ENCODE measurements around the gene UBL7.

UBL7 gene

DNA sequence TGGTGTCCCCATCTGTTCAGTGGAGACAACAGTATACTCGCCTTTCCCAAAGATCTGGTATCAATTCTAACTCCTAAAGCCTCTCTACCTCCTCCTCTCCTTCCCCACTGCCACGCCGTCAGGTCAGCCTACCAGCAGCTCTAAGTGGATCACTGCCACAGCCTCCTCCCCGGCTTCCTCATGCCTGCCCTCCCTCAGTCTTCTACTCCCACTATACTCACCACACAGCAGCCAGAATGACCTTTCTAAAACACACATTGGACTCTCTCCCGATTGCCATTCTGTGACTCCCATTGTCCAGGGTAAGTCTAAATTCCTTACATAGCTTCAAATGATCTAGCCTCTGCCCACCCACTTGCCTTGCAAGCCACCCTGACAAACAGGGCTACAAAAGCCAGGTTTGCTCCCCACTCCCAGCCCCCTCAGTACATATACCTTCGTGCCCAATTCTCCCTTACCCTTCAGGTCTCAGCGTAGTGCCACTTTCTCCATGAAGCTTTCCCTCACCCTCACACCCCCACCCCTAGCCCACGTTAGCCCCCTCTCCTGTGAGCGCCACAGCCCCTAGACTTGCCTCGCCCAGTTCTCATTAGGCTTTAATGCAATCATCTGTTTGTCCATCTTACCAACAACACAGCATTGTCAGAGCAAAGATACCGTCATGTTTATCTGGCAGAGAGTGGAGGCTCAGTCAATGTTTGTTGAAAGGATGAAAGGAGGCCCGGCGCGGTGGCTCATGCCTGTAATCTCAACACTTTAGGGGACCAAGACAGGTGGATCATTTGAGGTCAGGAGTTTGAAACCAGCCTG, 17.7 kb downstream of the UBL7 start:
- no peak for DNase-seq (ENCODE audit: low read depth in 1 of 2, low spot score in 1 of 2)
- no peak overlapping the region for H3K4me3 ChIP-seq (replicated peaks; ENCODE audit: insufficient read depth, low read length)
- H3K27ac ChIP-seq (replicated peaks), result no peak overlapping the region
- H3K27me3 ChIP-seq (ENCODE audit: insufficient read depth, poor library complexity, severe bottlenecking), result no peaks in the 10 kb centered on the region
- TF ChIP-seq, protein P1, sequence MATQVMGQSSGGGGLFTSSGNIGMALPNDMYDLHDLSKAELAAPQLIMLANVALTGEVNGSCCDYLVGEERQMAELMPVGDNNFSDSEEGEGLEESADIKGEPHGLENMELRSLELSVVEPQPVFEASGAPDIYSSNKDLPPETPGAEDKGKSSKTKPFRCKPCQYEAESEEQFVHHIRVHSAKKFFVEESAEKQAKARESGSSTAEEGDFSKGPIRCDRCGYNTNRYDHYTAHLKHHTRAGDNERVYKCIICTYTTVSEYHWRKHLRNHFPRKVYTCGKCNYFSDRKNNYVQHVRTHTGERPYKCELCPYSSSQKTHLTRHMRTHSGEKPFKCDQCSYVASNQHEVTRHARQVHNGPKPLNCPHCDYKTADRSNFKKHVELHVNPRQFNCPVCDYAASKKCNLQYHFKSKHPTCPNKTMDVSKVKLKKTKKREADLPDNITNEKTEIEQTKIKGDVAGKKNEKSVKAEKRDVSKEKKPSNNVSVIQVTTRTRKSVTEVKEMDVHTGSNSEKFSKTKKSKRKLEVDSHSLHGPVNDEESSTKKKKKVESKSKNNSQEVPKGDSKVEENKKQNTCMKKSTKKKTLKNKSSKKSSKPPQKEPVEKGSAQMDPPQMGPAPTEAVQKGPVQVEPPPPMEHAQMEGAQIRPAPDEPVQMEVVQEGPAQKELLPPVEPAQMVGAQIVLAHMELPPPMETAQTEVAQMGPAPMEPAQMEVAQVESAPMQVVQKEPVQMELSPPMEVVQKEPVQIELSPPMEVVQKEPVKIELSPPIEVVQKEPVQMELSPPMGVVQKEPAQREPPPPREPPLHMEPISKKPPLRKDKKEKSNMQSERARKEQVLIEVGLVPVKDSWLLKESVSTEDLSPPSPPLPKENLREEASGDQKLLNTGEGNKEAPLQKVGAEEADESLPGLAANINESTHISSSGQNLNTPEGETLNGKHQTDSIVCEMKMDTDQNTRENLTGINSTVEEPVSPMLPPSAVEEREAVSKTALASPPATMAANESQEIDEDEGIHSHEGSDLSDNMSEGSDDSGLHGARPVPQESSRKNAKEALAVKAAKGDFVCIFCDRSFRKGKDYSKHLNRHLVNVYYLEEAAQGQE (IDR thresholded peaks at IDR 0.05; ENCODE audit: insufficient replicate concordance, low read depth), result no peak

DNA sequence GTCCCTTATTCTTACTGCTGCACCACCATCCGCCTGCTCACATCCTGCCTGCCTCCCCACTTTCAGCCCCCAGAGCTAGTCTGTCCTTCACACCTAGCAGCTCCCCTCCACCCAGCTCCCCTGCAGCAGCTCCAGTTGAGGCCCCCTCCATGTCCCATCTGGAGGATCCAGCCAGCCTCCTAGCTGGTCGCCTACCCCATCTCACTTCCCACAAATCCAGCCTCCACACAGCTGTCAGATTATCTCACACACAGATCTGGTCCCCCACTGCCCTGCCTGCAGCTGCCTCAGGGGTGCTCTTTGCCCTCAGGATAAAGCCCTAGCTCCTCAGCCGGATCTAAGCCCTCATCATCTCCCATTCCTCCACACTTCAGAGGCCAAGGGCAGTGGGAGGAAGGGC, 18.4 kb downstream of the UBL7 start:
- DNase-seq (ENCODE audit: low read depth in 1 of 2, low spot score in 1 of 2), result no peak
- TF ChIP-seq POLR2AphosphoS5 (IDR thresholded peaks at IDR 0.05; ENCODE audit: low read depth) (no peak), GABPA (IDR thresholded peaks at IDR 0.05; ENCODE audit: low read depth) (no peak), SPI1 (IDR thresholded peaks at IDR 0.05; ENCODE audit: borderline replicate concordance, low read depth) (no peak)
- TF ChIP-seq, protein P1 (IDR thresholded peaks at IDR 0.05; ENCODE audit: insufficient replicate concordance, low read depth), result no peak
- TF ChIP-seq, protein P2, sequence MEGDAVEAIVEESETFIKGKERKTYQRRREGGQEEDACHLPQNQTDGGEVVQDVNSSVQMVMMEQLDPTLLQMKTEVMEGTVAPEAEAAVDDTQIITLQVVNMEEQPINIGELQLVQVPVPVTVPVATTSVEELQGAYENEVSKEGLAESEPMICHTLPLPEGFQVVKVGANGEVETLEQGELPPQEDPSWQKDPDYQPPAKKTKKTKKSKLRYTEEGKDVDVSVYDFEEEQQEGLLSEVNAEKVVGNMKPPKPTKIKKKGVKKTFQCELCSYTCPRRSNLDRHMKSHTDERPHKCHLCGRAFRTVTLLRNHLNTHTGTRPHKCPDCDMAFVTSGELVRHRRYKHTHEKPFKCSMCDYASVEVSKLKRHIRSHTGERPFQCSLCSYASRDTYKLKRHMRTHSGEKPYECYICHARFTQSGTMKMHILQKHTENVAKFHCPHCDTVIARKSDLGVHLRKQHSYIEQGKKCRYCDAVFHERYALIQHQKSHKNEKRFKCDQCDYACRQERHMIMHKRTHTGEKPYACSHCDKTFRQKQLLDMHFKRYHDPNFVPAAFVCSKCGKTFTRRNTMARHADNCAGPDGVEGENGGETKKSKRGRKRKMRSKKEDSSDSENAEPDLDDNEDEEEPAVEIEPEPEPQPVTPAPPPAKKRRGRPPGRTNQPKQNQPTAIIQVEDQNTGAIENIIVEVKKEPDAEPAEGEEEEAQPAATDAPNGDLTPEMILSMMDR (IDR thresholded peaks at IDR 0.05; ENCODE audit: insufficient read depth, low read length), result no peak
- Histone ChIP-seq H3K27ac (replicated peaks) (no peak overlapping the region), H3K27me3 (ENCODE audit: insufficient read depth, poor library complexity, severe bottlenecking) (no peaks in the 10 kb centered on the region), H3K4me3 (replicated peaks; ENCODE audit: insufficient read depth, low read length) (no peak overlapping the region)

DNA sequence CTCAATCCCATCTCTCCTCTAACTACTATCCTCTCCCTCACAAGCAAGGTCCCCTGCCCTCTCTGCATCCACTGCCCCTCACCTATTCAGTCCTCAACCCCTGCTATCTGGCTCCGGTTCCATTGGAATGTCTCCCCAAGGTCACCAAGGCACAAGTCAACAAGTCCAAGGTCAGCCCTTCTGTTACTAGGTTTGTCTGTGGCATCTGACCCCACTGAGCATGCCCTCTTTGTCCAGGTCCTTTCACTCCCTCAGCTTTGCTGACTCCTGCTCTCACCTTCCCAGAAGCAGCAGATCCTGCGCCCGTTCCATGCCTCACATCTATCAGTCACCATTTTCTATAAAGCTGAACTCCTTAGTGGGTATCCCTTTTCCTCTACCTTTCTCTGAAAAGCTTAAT, 18.9 kb downstream of the UBL7 start:
- H3K27me3 ChIP-seq (ENCODE audit: insufficient read depth, poor library complexity, severe bottlenecking), result no peaks in the 10 kb centered on the region
- H3K4me3 ChIP-seq (replicated peaks; ENCODE audit: insufficient read depth, low read length), result no peak overlapping the region
- no peak for DNase-seq (ENCODE audit: low read depth in 1 of 2, low spot score in 1 of 2)
- no peak overlapping the region for H3K27ac ChIP-seq (replicated peaks)
- no peak for TF ChIP-seq POLR2AphosphoS5 (IDR thresholded peaks at IDR 0.05; ENCODE audit: low read depth)

DNA sequence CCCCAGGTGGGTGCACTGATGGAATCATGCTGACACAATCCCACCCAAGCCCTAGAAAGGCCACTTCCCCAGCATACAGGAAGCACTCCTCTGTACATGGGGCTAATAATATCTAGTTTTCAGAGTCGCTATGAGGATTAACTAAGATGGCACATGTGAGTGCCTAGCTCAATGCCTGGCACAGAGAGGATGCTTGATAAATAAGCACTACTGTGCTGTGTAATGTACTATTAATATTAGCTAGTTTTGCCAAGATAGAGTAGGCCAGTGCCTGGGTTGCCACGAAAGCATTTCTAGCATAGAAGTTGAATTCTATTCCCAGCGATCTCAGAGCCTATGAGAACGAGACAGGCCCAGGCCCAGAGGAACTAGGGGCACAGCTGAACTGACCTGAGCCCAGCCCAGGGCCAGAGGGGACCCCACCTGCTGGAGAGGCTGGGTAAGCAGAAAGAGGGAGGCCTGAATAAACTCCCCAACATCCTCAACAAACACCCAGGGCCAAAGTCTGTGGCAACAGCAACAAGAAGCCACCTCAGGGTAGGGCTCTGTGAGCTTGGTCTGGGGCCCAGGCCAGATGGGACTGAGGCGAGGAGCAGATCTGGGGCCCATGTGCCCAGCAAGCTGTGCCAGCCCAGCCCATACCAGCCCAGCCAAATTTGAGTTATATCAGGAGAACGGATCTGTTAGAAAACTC, 19.6 kb downstream of the UBL7 start:
- Histone ChIP-seq H3K27ac (replicated peaks) (no peak overlapping the region), H3K4me3 (replicated peaks; ENCODE audit: insufficient read depth, low read length) (no peak overlapping the region), H3K27me3 (ENCODE audit: insufficient read depth, poor library complexity, severe bottlenecking) (no peaks in the 10 kb centered on the region)
- TF ChIP-seq POLR2AphosphoS5 (IDR thresholded peaks at IDR 0.05; ENCODE audit: low read depth), result no peak
- TF ChIP-seq, protein P1 (IDR thresholded peaks at IDR 0.05; ENCODE audit: insufficient replicate concordance, low read depth), result no peak
- TF ChIP-seq SPI1 (IDR thresholded peaks at IDR 0.05; ENCODE audit: borderline replicate concordance, low read depth), result no peak
- TF ChIP-seq, protein P2 (IDR thresholded peaks at IDR 0.05; ENCODE audit: insufficient read depth, low read length), result no peak
- TF ChIP-seq GABPA (IDR thresholded peaks at IDR 0.05; ENCODE audit: low read depth), result no peak
- DNase-seq (ENCODE audit: low read depth in 1 of 2, low spot score in 1 of 2), result no peak
